GM21381 (cell line): Measurements from ENCODE around the gene C14orf180.

ENCODE experiments used
- ATAC-seq: cut with Tn5 transposase; IDR thresholded peaks from one replicate; pipeline ENCODE4 v1.9.1; 2021; ENCODE audit warnings: mild to moderate bottlenecking, moderate library complexity; ENCODE audit not compliant: unreplicated experiment

The C14orf180 gene

GRCh38 chr14:104579507-104579906, at the start of gene C14orf180:
Gene C14orf180, plus strand, starts transcription at chr14:104579764. Its CDS starts 6,667 bp downstream, at chr14:104586431.
- ATAC-seq, result no peak

GRCh38 chr14:104530646-104531045, 48.9 kb upstream of the C14orf180 start:
- no peak for ATAC-seq

- ATAC-seq, result no peak
Measured at GRCh38 chr14:104531421-104532190, 48.0 kb upstream of the C14orf180 start.

GRCh38 chr14:104532191-104532555, 47.4 kb upstream of the C14orf180 start:
- no peak for ATAC-seq

- no peak for ATAC-seq
Measured at GRCh38 chr14:104534036-104534435, 45.5 kb upstream of the C14orf180 start.

- ATAC-seq, result no peak
Measured at GRCh38 chr14:104536942-104537612, 42.5 kb upstream of the C14orf180 start.

GRCh38 chr14:104537613-104537988, 42.0 kb upstream of the C14orf180 start:
- ATAC-seq, result no peak

- no peak for ATAC-seq
Measured at GRCh38 chr14:104541905-104542465, 37.6 kb upstream of the C14orf180 start.

- no peak for ATAC-seq
Measured at GRCh38 chr14:104542871-104543830, 36.4 kb upstream of the C14orf180 start.

- ATAC-seq, result no peak
Measured at GRCh38 chr14:104544362-104544961, 35.1 kb upstream of the C14orf180 start.

GRCh38 chr14:104545151-104545941, 34.2 kb upstream of the C14orf180 start:
- ATAC-seq, result no peak

- ATAC-seq, result no peak
Measured at GRCh38 chr14:104545942-104546501, 33.5 kb upstream of the C14orf180 start.

- ATAC-seq, result no peak
Measured at GRCh38 chr14:104546591-104547309, 32.8 kb upstream of the C14orf180 start.

- no peak for ATAC-seq
Measured at GRCh38 chr14:104547310-104547997, 32.1 kb upstream of the C14orf180 start.

- no peak for ATAC-seq
Measured at GRCh38 chr14:104547998-104548700, 31.4 kb upstream of the C14orf180 start.

- ATAC-seq, result no peak
Measured at GRCh38 chr14:104548802-104549535, 30.6 kb upstream of the C14orf180 start.
